Upper lobe of right lung (tissue), 1 donor: ENCODE data around the gene JARID2. TPM values are rescaled to one million over a fixed set of nuclear protein-coding genes. Genes with fewer than 3 reads are reported as not detected.

Experiments
- ATAC-seq: fragments of 200-7000 bp; cut with Tn5 transposase; one replicate; pipeline ENCODE4 v1.9.1; 2020; ENCODE audit warnings: mild to moderate bottlenecking, moderate library complexity
- DNase-seq: peaks from one replicate; pipeline ENCODE4 v3.0.0-alpha.2; 2020
- H3K27ac ChIP-seq: fragments of 200-600 bp; one replicate; pipeline ENCODE4 v1.8.0; 2022
- H3K27me3 ChIP-seq: fragments of 200-600 bp; one replicate; pipeline ENCODE4 v1.8.0; 2022; ENCODE audit warnings: mild to moderate bottlenecking
- H3K36me3 ChIP-seq: fragments of 200-600 bp; one replicate; pipeline ENCODE4 v1.8.0; 2022
- H3K4me1 ChIP-seq: fragments of 200-600 bp; one replicate; pipeline ENCODE4 v1.8.0; 2022
- H3K4me3 ChIP-seq: fragments of 200-600 bp; one replicate; pipeline ENCODE4 v1.8.0; 2022; ENCODE audit warnings: mild to moderate bottlenecking
- H3K9me3 ChIP-seq: fragments of 200-600 bp; one replicate; pipeline ENCODE4 v1.8.0; 2022
- CTCF ChIP-seq: fragments of 200-600 bp; IDR thresholded peaks from one replicate; pipeline ENCODE4 v1.8.0; 2022; ENCODE audit warnings: antibody characterized with exemption
- intact Hi-C: fragments of 100-400 bp; cut with DNase I; formaldehyde crosslinking; loops from one replicate; pipeline ENCODE4 v1.11.0; 2022
- total RNA-seq: library from RNA; stranded (reverse); fragmentation: NEBNext Ultra II Directional; extraction: Animal tissue kit (Norgen Biotek cat#: 25700); gene quantifications from one replicate; pipeline ENCODE4 v1.2.1, GENCODE V29; 2021
- donor health status: DM: no; HTN: yes; CAD: no; lungs with severe emphysema.

JARID2 gene
- total RNA-seq, 1 donor from 2014 or later = 15.1 TPM

- Histone ChIP-seq H3K9me3 (no peaks in the 10 kb centered on the region), H3K36me3 (no peaks in the 10 kb centered on the region), H3K4me3 (no peak overlapping the region), H3K27ac (no peak overlapping the region), H3K4me1 (no peaks in the 10 kb centered on the region), H3K27me3 (no peaks in the 10 kb centered on the region)
- intact Hi-C loops = no loop called here
- TF ChIP-seq CTCF = no peak
- ATAC-seq (no peak), DNase-seq (no peak)
Measured at GRCh38 chr6:15213838-15214400, 31.9 kb upstream of the JARID2 start.

GRCh38 chr6:15218401-15218800 lies 27.5 kb upstream of the JARID2 start:
- Histone ChIP-seq H3K36me3 (no peaks in the 10 kb centered on the region), H3K4me3 (no peak overlapping the region), H3K9me3 (no peaks in the 10 kb centered on the region), H3K4me1 (no peaks in the 10 kb centered on the region), H3K27me3 (no peaks in the 10 kb centered on the region), H3K27ac (no peak overlapping the region)
- ATAC-seq (no peak), DNase-seq (no peak)
- intact Hi-C loops = no loop called here
- TF ChIP-seq CTCF = no peak

- H3K27ac ChIP-seq = no peak overlapping the region
- ATAC-seq = no peak
- DNase-seq = no peak
- H3K9me3 ChIP-seq = no peaks in the 10 kb centered on the region
- intact Hi-C loops = no loop called here
- no peaks in the 10 kb centered on the region for H3K27me3 ChIP-seq
- TF ChIP-seq CTCF = no peak
- H3K4me3 ChIP-seq = no peak overlapping the region
- H3K4me1 ChIP-seq = no peaks in the 10 kb centered on the region
- no peaks in the 10 kb centered on the region for H3K36me3 ChIP-seq
Measured at GRCh38 chr6:15220062-15220461, 25.8 kb upstream of the JARID2 start.

GRCh38 chr6:15227827-15228318 lies 18.0 kb upstream of the JARID2 start:
- no peak for ATAC-seq
- no peaks in the 10 kb centered on the region for H3K9me3 ChIP-seq
- H3K27me3 ChIP-seq = no peaks in the 10 kb centered on the region
- no peak overlapping the region for H3K27ac ChIP-seq
- no peak for TF ChIP-seq CTCF
- no peak overlapping the region for H3K4me3 ChIP-seq
- DNase-seq = peak; percentile 16
- H3K4me1 ChIP-seq = no peaks in the 10 kb centered on the region
- no peaks in the 10 kb centered on the region for H3K36me3 ChIP-seq
- intact Hi-C loops = no loop called here

GRCh38 chr6:15230827-15231226 lies 15.0 kb upstream of the JARID2 start:
- no peak overlapping the region for H3K4me3 ChIP-seq
- H3K27me3 ChIP-seq = no peaks in the 10 kb centered on the region
- no peaks in the 10 kb centered on the region for H3K36me3 ChIP-seq
- no peaks in the 10 kb centered on the region for H3K9me3 ChIP-seq
- H3K4me1 ChIP-seq = no peaks in the 10 kb centered on the region
- ATAC-seq (no peak), DNase-seq (no peak)
- intact Hi-C loops = no loop called here
- TF ChIP-seq CTCF = no peak
- H3K27ac ChIP-seq = no peak overlapping the region
